H9 (cell line): ENCODE results near the gene MME. TPM values are rescaled to one million over a fixed set of nuclear protein-coding genes. Genes with fewer than 3 reads are reported as not detected.

ENCODE experiments used
- DNase-seq: peaks from one replicate; pipeline ENCODE4 v3.0.0-alpha.2; 2017
- H2AFZ ChIP-seq: one replicate; pipeline ENCODE4 v1.6.1; 2013; ENCODE audit warnings: mild to moderate bottlenecking, low read length, control low read depth, moderate library complexity
- H2AK5ac ChIP-seq: 2 replicates; pipeline ENCODE4 v1.6.1; 2013; ENCODE audit warnings: low read length, control low read depth, mixed read lengths; ENCODE audit not compliant: insufficient read length
- H2BK120ac ChIP-seq: one replicate; pipeline ENCODE4 v1.6.1; 2013; ENCODE audit warnings: low read depth, mild to moderate bottlenecking, low read length, control low read depth, inconsistent platforms; ENCODE audit not compliant: poor library complexity, severe bottlenecking
- H2BK12ac ChIP-seq: 2 replicates; pipeline ENCODE4 v1.6.1; 2013; ENCODE audit warnings: low read length, control low read depth, mixed read lengths, low read depth; ENCODE audit not compliant: insufficient read length
- H2BK15ac ChIP-seq: 2 replicates; pipeline ENCODE4 v1.6.1; 2013; ENCODE audit warnings: low read depth, low read length, control low read depth
- H2BK20ac ChIP-seq: one replicate; pipeline ENCODE4 v1.6.1; 2013; ENCODE audit warnings: low read depth, mild to moderate bottlenecking, low read length, control low read depth, inconsistent platforms; ENCODE audit not compliant: poor library complexity, severe bottlenecking
- H2BK5ac ChIP-seq: 2 replicates; pipeline ENCODE4 v1.6.1; 2013; ENCODE audit warnings: low read length, control low read depth, mixed read lengths; ENCODE audit not compliant: insufficient read length
- H3K14ac ChIP-seq: 2 replicates; pipeline ENCODE4 v1.6.1; 2013; ENCODE audit warnings: low read length, control low read depth; ENCODE audit not compliant: insufficient read depth
- H3K18ac ChIP-seq: 2 replicates; pipeline ENCODE4 v1.6.1; 2013; ENCODE audit warnings: low read depth, mild to moderate bottlenecking, mixed read lengths, low read length, control low read depth; ENCODE audit not compliant: insufficient read length
- H3K23ac ChIP-seq: 2 replicates; pipeline ENCODE4 v1.6.1; 2013; ENCODE audit warnings: low read length, control low read depth, mixed read lengths, low read depth; ENCODE audit not compliant: insufficient read length
- H3K23me2 ChIP-seq: 2 replicates; pipeline ENCODE4 v1.6.1; 2013; ENCODE audit warnings: low read depth, mild to moderate bottlenecking, mixed read lengths, low read length, control low read depth; ENCODE audit not compliant: insufficient read length, poor library complexity, severe bottlenecking
- H3K27ac ChIP-seq: 2 replicates; pipeline ENCODE4 v1.5.1; 2013; ENCODE audit warnings: low read length, control low read depth, mixed read lengths, low read depth; ENCODE audit not compliant: insufficient read length
- H3K27me3 ChIP-seq: 2 replicates; pipeline ENCODE4 v1.6.1; 2013; ENCODE audit warnings: low read length, control low read depth, inconsistent platforms; ENCODE audit not compliant: insufficient read depth
- H3K4ac ChIP-seq: 2 replicates; pipeline ENCODE4 v1.6.1; 2013; ENCODE audit warnings: low read depth, mild to moderate bottlenecking, control low read depth, inconsistent platforms, low read length, moderate library complexity
- H3K4me1 ChIP-seq: 2 replicates; pipeline ENCODE4 v1.6.1; 2013; ENCODE audit warnings: low read length, control low read depth, inconsistent platforms; ENCODE audit not compliant: insufficient read depth
- H3K4me2 ChIP-seq: 2 replicates; pipeline ENCODE4 v1.6.1; 2013; ENCODE audit warnings: low read length, control low read depth, mixed read lengths; ENCODE audit not compliant: insufficient read length, insufficient read depth
- H3K56ac ChIP-seq: 2 replicates; pipeline ENCODE4 v1.6.1; 2013; ENCODE audit warnings: low read depth, mild to moderate bottlenecking, mixed read lengths, low read length, control low read depth; ENCODE audit not compliant: insufficient read length
- H3K79me1 ChIP-seq: 2 replicates; pipeline ENCODE4 v1.6.1; 2013; ENCODE audit warnings: low read depth, mild to moderate bottlenecking, moderate library complexity, low read length, control low read depth, inconsistent platforms; ENCODE audit not compliant: insufficient read depth, poor library complexity, severe bottlenecking
- H3K79me2 ChIP-seq: 2 replicates; pipeline ENCODE4 v1.6.1; 2013; ENCODE audit warnings: low read length, control low read depth, inconsistent platforms; ENCODE audit not compliant: insufficient read depth
- H3K9ac ChIP-seq: 2 replicates; pipeline ENCODE4 v1.6.1; 2013; ENCODE audit warnings: low read length, control low read depth, mixed read lengths; ENCODE audit not compliant: insufficient read length; ENCODE audit errors: extremely low read depth
- H3K9me3 ChIP-seq: one replicate; pipeline ENCODE4 v1.6.1; 2013; ENCODE audit warnings: low read depth, low read length, inconsistent platforms; ENCODE audit not compliant: control insufficient read depth
- H3T11ph ChIP-seq: one replicate; pipeline ENCODE4 v1.6.1; 2013; ENCODE audit warnings: mild to moderate bottlenecking, low read length, control low read depth, inconsistent platforms
- H4K20me1 ChIP-seq: one replicate; pipeline ENCODE4 v1.6.1; 2013; ENCODE audit not compliant: control insufficient read depth, insufficient read length, insufficient read depth
- H4K5ac ChIP-seq: 2 replicates; pipeline ENCODE4 v1.6.1; 2013; ENCODE audit warnings: low read depth, mild to moderate bottlenecking, mixed read lengths, low read length, control low read depth; ENCODE audit not compliant: insufficient read length
- H4K8ac ChIP-seq: replicated peaks from 2 replicates; pipeline ENCODE4 v1.6.1; 2013; ENCODE audit warnings: low read length, control low read depth, mixed read lengths, low read depth; ENCODE audit not compliant: insufficient read length
- H4K91ac ChIP-seq: 2 replicates; pipeline ENCODE4 v1.6.1; 2013; ENCODE audit warnings: low read depth, mild to moderate bottlenecking, moderate library complexity, mixed read lengths, low read length, control low read depth; ENCODE audit not compliant: insufficient read length
- H3K27ac Mint-ChIP-seq, 3 experiments: 2 replicates in 2 of 3; 3 replicates in 1 of 3; pipeline ENCODE4 v1.8.0; 2020 to 2021; ENCODE audit warnings: mixed read lengths in 3 of 3, mild to moderate bottlenecking in 1 of 3, moderate library complexity in 1 of 3
- H3K27me3 Mint-ChIP-seq: 2 replicates; pipeline ENCODE4 v1.8.0; 2021; ENCODE audit warnings: low read depth, mild to moderate bottlenecking, moderate library complexity, mixed read lengths
- H3K36me3 Mint-ChIP-seq, 3 experiments: 2 replicates in 2 of 3; 3 replicates in 1 of 3; pipeline ENCODE4 v1.8.0; 2020 to 2021; ENCODE audit warnings: low read depth in 3 of 3, mixed read lengths in 3 of 3; ENCODE audit not compliant: insufficient read depth in 1 of 3
- H3K4me1 Mint-ChIP-seq, 2 experiments: 2 replicates each; pipeline ENCODE4 v1.8.0; 2020; ENCODE audit warnings: mixed read lengths in 2 of 2
- H3K4me3 Mint-ChIP-seq, 2 experiments: 2 replicates in 1 of 2; 3 replicates in 1 of 2; pipeline ENCODE4 v1.8.0; 2020 to 2021; ENCODE audit warnings: mild to moderate bottlenecking in 2 of 2, mixed read lengths in 2 of 2, moderate library complexity in 1 of 2
- H3K9me3 Mint-ChIP-seq, 2 experiments: 2 replicates in 1 of 2; 3 replicates in 1 of 2; pipeline ENCODE4 v1.8.0; 2020; ENCODE audit warnings: mild to moderate bottlenecking in 2 of 2, mixed read lengths in 2 of 2, moderate library complexity in 1 of 2
- WGBS: extraction: QIAGEN DNeasy Blood & Tissue Kit; methylation state at CpG from one replicate; pipeline ENCODE4 v1.1.7; 2013; ENCODE audit warnings: missing lambda C conversion rate, low lambda C conversion rate, mixed read lengths; ENCODE audit not compliant: insufficient read length; ENCODE audit errors: extremely low coverage; 5-methylcytosine and 5-hydroxymethylcytosine counted together
- total RNA-seq: library from RNA; stranded (reverse); gene quantifications from 2 replicates; pipeline ENCODE4 v1.2.1, GENCODE V29; 2021
- TF ChIP-seq, protein P1 (sequence below): fragments of 200-600 bp; sonication (generic); conservative IDR thresholded peaks from 3 replicates; pipeline ENCODE4 v1.8.0; 2021; ENCODE audit warnings: antibody characterized with exemption, mild to moderate bottlenecking

The MME gene
- total RNA-seq, 1 experiment from 2014 or later, result 16.4 TPM

GRCh38 chr3:155079468-155079745 lies 712 bp upstream of the MME start:
- Histone ChIP-seq H3K4me2 (peak overlapping the region; percentile 83), H3K9me3 (no peaks in the 10 kb centered on the region), H3K4ac (no peak overlapping the region), H4K8ac (no peak overlapping the region), H3K79me2 (no peaks in the 10 kb centered on the region), H2BK5ac (no peak overlapping the region), H3K23ac (no peak overlapping the region), H4K20me1 (no peaks in the 10 kb centered on the region), H3K56ac (no peak overlapping the region), H3K27ac (no peak overlapping the region), H3K4me1 (no peaks in the 10 kb centered on the region; the same call in 1 of the 2 replicates), H3K27me3 (no peaks in the 10 kb centered on the region), H2AFZ (no peak overlapping the region), H2AK5ac (no peak overlapping the region), H2BK120ac (no peak overlapping the region), H3K14ac (no peak overlapping the region), H3K9ac (no peak overlapping the region), H3T11ph (no peak overlapping the region), H3K23me2 (peaks cover 18% of the 10 kb centered on the region), H2BK20ac (no peak overlapping the region), H3K79me1 (no peaks in the 10 kb centered on the region), H2BK12ac (no peak overlapping the region), H4K91ac (no peak overlapping the region), H2BK15ac (no peak overlapping the region), H4K5ac (no peak overlapping the region), H3K18ac (no peak overlapping the region)
- no CpG with 5 or more reads among the region's 21 CpGs for WGBS
- DNase-seq, result no peak
- H3K36me3 Mint-ChIP-seq, result peaks cover 0 to 9% (median 2%) of the 10 kb centered on the region in 3 experiments; a peak in 4 of 7 replicates
- no peak overlapping the region for H3K27ac Mint-ChIP-seq
- TF ChIP-seq, protein P1, sequence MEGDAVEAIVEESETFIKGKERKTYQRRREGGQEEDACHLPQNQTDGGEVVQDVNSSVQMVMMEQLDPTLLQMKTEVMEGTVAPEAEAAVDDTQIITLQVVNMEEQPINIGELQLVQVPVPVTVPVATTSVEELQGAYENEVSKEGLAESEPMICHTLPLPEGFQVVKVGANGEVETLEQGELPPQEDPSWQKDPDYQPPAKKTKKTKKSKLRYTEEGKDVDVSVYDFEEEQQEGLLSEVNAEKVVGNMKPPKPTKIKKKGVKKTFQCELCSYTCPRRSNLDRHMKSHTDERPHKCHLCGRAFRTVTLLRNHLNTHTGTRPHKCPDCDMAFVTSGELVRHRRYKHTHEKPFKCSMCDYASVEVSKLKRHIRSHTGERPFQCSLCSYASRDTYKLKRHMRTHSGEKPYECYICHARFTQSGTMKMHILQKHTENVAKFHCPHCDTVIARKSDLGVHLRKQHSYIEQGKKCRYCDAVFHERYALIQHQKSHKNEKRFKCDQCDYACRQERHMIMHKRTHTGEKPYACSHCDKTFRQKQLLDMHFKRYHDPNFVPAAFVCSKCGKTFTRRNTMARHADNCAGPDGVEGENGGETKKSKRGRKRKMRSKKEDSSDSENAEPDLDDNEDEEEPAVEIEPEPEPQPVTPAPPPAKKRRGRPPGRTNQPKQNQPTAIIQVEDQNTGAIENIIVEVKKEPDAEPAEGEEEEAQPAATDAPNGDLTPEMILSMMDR, result peak; percentile 46; the same call in 2 of the 3 replicates
- peak overlapping the region; percentile 75 to 86 for H3K4me3 Mint-ChIP-seq
- peaks cover 10% of the 10 kb centered on the region in 2 experiments; a peak in 3 of 5 replicates for H3K9me3 Mint-ChIP-seq
- peaks cover 28 to 31% of the 10 kb centered on the region in 2 experiments for H3K4me1 Mint-ChIP-seq
- H3K27me3 Mint-ChIP-seq, result peaks cover 18% of the 10 kb centered on the region
